ENCODE data around the gene TBXA2R.

DNA sequence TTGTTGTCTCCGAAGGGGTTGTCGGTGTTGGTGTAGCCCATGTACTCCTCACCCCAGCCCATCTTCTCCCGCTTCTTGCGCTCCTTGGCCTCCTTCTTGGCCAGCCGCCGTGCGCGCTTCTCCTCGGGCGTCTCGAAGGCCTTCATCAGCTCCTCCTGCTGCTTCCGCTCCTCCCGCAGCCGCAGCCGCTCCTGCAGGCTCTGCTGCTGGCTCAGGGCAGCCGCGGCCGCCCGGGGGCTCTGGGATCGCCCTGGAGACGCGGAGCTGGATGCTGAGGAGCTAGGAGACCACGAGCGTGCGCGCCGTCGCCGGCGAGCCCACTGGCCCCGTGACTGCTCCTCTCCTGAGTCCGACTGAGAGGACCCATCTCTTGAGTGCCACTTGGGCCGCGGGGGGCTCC, 17.0 kb upstream of the TBXA2R start:
- TF ChIP-seq EZH2 (IDR thresholded peaks at IDR 0.05; ENCODE audit: insufficient read depth, poor library complexity, severe bottlenecking): no peak
- no peak for TF ChIP-seq EZH2phosphoT487 (IDR thresholded peaks at IDR 0.05; ENCODE audit: insufficient read depth, low read depth)
